ENCODE measurements around the gene MIPEP. TPM values are rescaled to one million over a fixed set of nuclear protein-coding genes. Genes with fewer than 3 reads are reported as not detected.

MIPEP gene
- polyA plus RNA-seq, 1 donor from 2014 or later, result 9.1 TPM

DNA sequence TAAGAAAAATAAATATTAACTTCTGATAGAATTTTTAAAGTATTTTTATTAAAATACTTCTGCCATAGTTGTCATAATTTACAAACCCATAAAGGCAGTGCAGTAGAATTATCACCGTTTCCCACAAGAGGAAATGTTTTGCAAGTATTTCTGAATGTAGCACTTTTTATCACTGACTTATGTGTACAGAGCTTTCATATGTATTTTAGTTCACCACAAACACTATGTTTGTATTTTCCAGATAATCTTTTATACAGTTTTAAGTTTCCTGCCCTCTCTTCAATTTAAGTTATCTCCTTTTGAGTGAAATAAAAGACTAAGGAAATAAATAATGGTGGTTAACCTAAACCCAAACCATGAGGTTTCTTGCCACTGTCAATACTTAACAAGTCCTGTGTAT lies 24.2 kb downstream of the MIPEP start:
- no peaks in the 10 kb centered on the region for H3K79me2 ChIP-seq (replicated peaks; ENCODE audit: insufficient read depth, low read length)
- no peaks in the 10 kb centered on the region for H3K9me3 ChIP-seq (ENCODE audit: low read length)
- H3K4me3 ChIP-seq (ENCODE audit: low read length), result no peak overlapping the region
- no peak for TF ChIP-seq EP300 (conservative IDR thresholded peaks at IDR 0.05; ENCODE audit: poor library complexity, severe bottlenecking)
- H3K27me3 ChIP-seq (ENCODE audit: insufficient read depth, low read depth, low read length), result no peaks in the 10 kb centered on the region
- H3K4me2 ChIP-seq (ENCODE audit: low read length), result no peak overlapping the region
- no peak overlapping the region for H3K27ac ChIP-seq (ENCODE audit: low read length)
- H3K9ac ChIP-seq (ENCODE audit: low read length), result no peak overlapping the region
- H4K20me1 ChIP-seq (ENCODE audit: insufficient read depth), result no peaks in the 10 kb centered on the region
- H3K9me2 ChIP-seq (ENCODE audit: insufficient read depth, low read length), result no peaks in the 10 kb centered on the region
- H2AFZ ChIP-seq (ENCODE audit: low read depth, low read length), result no peak overlapping the region
- no peaks in the 10 kb centered on the region for H3K36me3 ChIP-seq (ENCODE audit: insufficient read depth, low read length)
- H3F3A ChIP-seq (ENCODE audit: insufficient read depth, low read length, poor library complexity, severe bottlenecking), result no peaks in the 10 kb centered on the region

DNA sequence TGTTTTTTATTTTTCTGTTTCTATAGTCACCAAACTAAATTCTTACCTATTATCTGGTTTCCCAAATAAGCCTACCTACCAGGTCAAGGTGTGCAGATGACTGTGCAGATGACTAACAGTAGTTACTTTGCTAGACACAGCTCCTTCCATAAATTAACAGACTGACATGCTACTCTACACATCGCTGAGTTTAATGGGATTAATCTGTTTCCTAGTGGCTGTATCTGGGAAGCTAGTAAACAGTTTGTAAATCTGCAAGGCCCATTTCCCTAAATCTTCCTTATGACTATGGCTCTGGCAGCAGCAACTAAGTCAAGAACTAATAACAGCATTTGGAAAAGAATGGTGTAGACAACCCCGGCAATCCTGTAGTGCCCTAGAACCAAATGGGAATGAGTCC lies 27.9 kb downstream of the MIPEP start:
- Histone ChIP-seq H3K36me3 (ENCODE audit: insufficient read depth, low read length) (no peaks in the 10 kb centered on the region), H3K9me3 (ENCODE audit: low read length) (no peaks in the 10 kb centered on the region), H3K9ac (ENCODE audit: low read length) (no peak overlapping the region), H2AFZ (ENCODE audit: low read depth, low read length) (no peak overlapping the region), H3K27ac (ENCODE audit: low read length) (no peak overlapping the region), H4K20me1 (ENCODE audit: insufficient read depth) (no peaks in the 10 kb centered on the region), H3F3A (ENCODE audit: insufficient read depth, low read length, poor library complexity, severe bottlenecking) (no peaks in the 10 kb centered on the region), H3K4me3 (ENCODE audit: low read length) (no peak overlapping the region), H3K27me3 (ENCODE audit: insufficient read depth, low read depth, low read length) (no peaks in the 10 kb centered on the region), H3K79me2 (replicated peaks; ENCODE audit: insufficient read depth, low read length) (no peaks in the 10 kb centered on the region), H3K9me2 (ENCODE audit: insufficient read depth, low read length) (no peaks in the 10 kb centered on the region), H3K4me2 (ENCODE audit: low read length) (no peak overlapping the region)
- TF ChIP-seq SMC3 (conservative IDR thresholded peaks at IDR 0.05; ENCODE audit: poor library complexity) (no peak), EP300 (conservative IDR thresholded peaks at IDR 0.05; ENCODE audit: poor library complexity, severe bottlenecking) (no peak), TAF1 (IDR thresholded peaks at IDR 0.05; ENCODE audit: low read depth) (no peak), MXI1 (conservative IDR thresholded peaks at IDR 0.05; ENCODE audit: poor library complexity, severe bottlenecking) (no peak), EZH2 (IDR thresholded peaks at IDR 0.05; ENCODE audit: borderline replicate concordance, insufficient read depth, low read length, poor library complexity, severe bottlenecking) (no peak), POLR2AphosphoS5 (IDR thresholded peaks at IDR 0.05) (no peak)
- TF ChIP-seq, protein P1, sequence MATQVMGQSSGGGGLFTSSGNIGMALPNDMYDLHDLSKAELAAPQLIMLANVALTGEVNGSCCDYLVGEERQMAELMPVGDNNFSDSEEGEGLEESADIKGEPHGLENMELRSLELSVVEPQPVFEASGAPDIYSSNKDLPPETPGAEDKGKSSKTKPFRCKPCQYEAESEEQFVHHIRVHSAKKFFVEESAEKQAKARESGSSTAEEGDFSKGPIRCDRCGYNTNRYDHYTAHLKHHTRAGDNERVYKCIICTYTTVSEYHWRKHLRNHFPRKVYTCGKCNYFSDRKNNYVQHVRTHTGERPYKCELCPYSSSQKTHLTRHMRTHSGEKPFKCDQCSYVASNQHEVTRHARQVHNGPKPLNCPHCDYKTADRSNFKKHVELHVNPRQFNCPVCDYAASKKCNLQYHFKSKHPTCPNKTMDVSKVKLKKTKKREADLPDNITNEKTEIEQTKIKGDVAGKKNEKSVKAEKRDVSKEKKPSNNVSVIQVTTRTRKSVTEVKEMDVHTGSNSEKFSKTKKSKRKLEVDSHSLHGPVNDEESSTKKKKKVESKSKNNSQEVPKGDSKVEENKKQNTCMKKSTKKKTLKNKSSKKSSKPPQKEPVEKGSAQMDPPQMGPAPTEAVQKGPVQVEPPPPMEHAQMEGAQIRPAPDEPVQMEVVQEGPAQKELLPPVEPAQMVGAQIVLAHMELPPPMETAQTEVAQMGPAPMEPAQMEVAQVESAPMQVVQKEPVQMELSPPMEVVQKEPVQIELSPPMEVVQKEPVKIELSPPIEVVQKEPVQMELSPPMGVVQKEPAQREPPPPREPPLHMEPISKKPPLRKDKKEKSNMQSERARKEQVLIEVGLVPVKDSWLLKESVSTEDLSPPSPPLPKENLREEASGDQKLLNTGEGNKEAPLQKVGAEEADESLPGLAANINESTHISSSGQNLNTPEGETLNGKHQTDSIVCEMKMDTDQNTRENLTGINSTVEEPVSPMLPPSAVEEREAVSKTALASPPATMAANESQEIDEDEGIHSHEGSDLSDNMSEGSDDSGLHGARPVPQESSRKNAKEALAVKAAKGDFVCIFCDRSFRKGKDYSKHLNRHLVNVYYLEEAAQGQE (IDR thresholded peaks at IDR 0.05; ENCODE audit: borderline replicate concordance), result no peak

DNA sequence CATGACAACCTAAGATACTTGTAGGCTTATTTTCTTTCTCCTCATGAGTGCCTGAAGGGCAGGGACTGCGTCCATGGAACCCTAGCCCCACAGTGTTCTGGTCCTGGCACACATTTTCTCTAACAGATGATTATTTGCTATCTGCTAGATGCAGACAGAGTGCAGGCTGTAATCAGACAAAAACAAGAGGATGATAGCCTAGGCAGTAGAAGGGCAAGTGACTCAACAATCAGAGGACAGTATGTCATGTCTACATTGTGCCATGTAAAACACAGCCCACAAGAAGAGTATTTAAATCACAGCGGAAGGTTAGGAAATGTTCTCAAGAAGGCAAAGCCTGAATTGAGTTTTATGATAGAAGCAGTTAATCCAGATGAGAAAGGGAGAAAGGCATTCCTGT lies 29.3 kb downstream of the MIPEP start:
- Histone ChIP-seq H3F3A (ENCODE audit: insufficient read depth, low read length, poor library complexity, severe bottlenecking) (no peaks in the 10 kb centered on the region), H3K9ac (ENCODE audit: low read length) (no peak overlapping the region), H3K36me3 (ENCODE audit: insufficient read depth, low read length) (no peaks in the 10 kb centered on the region), H2AFZ (ENCODE audit: low read depth, low read length) (no peak overlapping the region), H3K27me3 (ENCODE audit: insufficient read depth, low read depth, low read length) (no peaks in the 10 kb centered on the region), H3K79me2 (replicated peaks; ENCODE audit: insufficient read depth, low read length) (no peaks in the 10 kb centered on the region), H3K4me3 (ENCODE audit: low read length) (no peak overlapping the region), H3K9me3 (ENCODE audit: low read length) (no peaks in the 10 kb centered on the region), H4K20me1 (ENCODE audit: insufficient read depth) (no peaks in the 10 kb centered on the region), H3K4me2 (ENCODE audit: low read length) (no peak overlapping the region), H3K27ac (ENCODE audit: low read length) (no peak overlapping the region), H3K9me2 (ENCODE audit: insufficient read depth, low read length) (no peaks in the 10 kb centered on the region)
- TF ChIP-seq, protein P2, sequence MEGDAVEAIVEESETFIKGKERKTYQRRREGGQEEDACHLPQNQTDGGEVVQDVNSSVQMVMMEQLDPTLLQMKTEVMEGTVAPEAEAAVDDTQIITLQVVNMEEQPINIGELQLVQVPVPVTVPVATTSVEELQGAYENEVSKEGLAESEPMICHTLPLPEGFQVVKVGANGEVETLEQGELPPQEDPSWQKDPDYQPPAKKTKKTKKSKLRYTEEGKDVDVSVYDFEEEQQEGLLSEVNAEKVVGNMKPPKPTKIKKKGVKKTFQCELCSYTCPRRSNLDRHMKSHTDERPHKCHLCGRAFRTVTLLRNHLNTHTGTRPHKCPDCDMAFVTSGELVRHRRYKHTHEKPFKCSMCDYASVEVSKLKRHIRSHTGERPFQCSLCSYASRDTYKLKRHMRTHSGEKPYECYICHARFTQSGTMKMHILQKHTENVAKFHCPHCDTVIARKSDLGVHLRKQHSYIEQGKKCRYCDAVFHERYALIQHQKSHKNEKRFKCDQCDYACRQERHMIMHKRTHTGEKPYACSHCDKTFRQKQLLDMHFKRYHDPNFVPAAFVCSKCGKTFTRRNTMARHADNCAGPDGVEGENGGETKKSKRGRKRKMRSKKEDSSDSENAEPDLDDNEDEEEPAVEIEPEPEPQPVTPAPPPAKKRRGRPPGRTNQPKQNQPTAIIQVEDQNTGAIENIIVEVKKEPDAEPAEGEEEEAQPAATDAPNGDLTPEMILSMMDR (IDR thresholded peaks at IDR 0.05; ENCODE audit: poor library complexity, severe bottlenecking), result no peak
- TF ChIP-seq, protein P1 (IDR thresholded peaks at IDR 0.05; ENCODE audit: borderline replicate concordance), result no peak
- TF ChIP-seq EZH2 (IDR thresholded peaks at IDR 0.05; ENCODE audit: borderline replicate concordance, insufficient read depth, low read length, poor library complexity, severe bottlenecking) (no peak), MXI1 (conservative IDR thresholded peaks at IDR 0.05; ENCODE audit: poor library complexity, severe bottlenecking) (no peak), TAF1 (IDR thresholded peaks at IDR 0.05; ENCODE audit: low read depth) (no peak), EP300 (conservative IDR thresholded peaks at IDR 0.05; ENCODE audit: poor library complexity, severe bottlenecking) (no peak), SMC3 (conservative IDR thresholded peaks at IDR 0.05; ENCODE audit: poor library complexity) (no peak)

Measured in neural cell (in vitro differentiated cells).